GM12892 (cell line): ENCODE measurements around the gene TRPM5.

Source experiments
- POLR2A ChIP-seq: IDR thresholded peaks from 2 replicates; pipeline ENCODE4 v1.6.1; 2011; ENCODE audit warnings: low read depth, low read length, control low read depth
- POLR2AphosphoS5 ChIP-seq: IDR thresholded peaks from 2 replicates; pipeline ENCODE4 v1.6.1; 2011; ENCODE audit warnings: low read depth, low read length, control low read depth

DNA sequence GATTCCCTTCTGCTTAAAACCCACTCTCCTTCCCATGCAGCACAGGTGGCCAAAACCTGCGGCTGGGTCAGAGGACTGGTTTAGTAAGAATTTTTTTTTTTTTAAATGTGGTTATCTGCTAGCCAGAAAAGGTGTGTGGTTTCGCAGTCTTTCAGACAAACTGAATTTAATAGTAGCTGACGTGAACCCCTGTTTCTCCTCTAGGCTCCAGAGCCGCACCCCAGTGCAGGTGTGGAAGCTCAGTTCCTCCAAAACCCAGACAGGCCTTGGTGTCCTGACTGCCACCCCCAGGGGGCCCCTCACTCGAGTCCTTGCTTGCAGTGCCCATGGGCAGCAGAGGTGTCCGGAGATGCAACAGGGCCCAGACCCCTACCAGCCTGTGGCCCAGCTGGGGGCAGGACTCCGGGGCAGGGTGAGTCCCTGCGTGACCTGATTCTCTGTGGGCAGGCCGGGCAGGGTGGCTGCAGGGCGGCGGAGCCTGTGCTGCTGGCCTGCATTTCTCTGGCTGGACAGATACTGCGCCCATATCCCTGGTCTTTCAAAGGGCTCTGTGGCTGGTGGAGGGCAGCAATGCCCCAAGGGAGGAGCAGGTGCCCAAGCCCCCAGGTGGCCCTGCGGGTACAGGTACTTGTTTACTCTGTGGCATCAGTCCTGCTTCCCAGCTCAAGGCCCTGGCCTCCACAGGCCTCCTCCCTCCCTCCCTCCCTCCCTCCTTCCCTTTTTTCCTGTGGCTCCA, 15.7 kb upstream of the TRPM5 start:
- TF ChIP-seq POLR2A (no peak), POLR2AphosphoS5 (no peak)
